PFSK-1 (cell line): ENCODE data around the gene GABPB1.

Source experiments
- TAF1 ChIP-seq: IDR thresholded peaks from 2 replicates; pipeline ENCODE4 v1.6.1; 2012; ENCODE audit warnings: low read length, control low read depth, borderline replicate concordance; ENCODE audit not compliant: insufficient read depth
- TF ChIP-seq, protein P1 (sequence below), 2 experiments: IDR thresholded peaks; 2 replicates each; pipeline versions ENCODE4 v1.6.1 to v1.8.0; 2011 to 2012; ENCODE audit warnings: low read depth in 2 of 2, low read length in 2 of 2, control low read depth in 1 of 2, inconsistent platforms in 1 of 2, mild to moderate bottlenecking in 1 of 2, moderate library complexity in 1 of 2; ENCODE audit not compliant: insufficient read depth in 1 of 2

DNA sequence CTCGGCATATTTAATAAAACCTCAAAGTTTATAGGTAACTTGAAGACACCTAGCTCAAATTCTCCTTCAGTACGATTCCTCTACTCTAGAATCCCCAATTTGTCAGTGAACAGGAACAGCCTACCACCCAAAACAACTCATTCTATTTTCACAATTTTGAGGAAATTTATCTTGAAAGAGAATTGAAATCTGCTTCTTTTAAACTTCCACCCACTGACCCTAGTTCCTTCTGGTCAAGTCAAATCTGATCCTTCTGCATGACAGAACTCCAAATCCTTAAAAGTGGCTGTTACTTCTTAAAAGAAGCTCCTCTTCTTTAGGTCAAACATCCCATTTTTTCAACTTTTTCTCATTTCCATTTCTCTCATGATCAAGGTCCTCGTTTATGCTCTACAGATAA is 4.4 kb downstream of the GABPB1 start:
- TF ChIP-seq, protein P1, sequence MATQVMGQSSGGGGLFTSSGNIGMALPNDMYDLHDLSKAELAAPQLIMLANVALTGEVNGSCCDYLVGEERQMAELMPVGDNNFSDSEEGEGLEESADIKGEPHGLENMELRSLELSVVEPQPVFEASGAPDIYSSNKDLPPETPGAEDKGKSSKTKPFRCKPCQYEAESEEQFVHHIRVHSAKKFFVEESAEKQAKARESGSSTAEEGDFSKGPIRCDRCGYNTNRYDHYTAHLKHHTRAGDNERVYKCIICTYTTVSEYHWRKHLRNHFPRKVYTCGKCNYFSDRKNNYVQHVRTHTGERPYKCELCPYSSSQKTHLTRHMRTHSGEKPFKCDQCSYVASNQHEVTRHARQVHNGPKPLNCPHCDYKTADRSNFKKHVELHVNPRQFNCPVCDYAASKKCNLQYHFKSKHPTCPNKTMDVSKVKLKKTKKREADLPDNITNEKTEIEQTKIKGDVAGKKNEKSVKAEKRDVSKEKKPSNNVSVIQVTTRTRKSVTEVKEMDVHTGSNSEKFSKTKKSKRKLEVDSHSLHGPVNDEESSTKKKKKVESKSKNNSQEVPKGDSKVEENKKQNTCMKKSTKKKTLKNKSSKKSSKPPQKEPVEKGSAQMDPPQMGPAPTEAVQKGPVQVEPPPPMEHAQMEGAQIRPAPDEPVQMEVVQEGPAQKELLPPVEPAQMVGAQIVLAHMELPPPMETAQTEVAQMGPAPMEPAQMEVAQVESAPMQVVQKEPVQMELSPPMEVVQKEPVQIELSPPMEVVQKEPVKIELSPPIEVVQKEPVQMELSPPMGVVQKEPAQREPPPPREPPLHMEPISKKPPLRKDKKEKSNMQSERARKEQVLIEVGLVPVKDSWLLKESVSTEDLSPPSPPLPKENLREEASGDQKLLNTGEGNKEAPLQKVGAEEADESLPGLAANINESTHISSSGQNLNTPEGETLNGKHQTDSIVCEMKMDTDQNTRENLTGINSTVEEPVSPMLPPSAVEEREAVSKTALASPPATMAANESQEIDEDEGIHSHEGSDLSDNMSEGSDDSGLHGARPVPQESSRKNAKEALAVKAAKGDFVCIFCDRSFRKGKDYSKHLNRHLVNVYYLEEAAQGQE (IDR thresholded peaks at IDR 0.05; ENCODE audit: insufficient read depth in 1 of 2, low read depth in 2 of 2, low read length in 2 of 2), result no peak
- TF ChIP-seq TAF1, result no peak
